ENCODE measurements around the gene PTAFR. TPM values are rescaled to one million over a fixed set of nuclear protein-coding genes. Genes with fewer than 3 reads are reported as not detected.

PTAFR gene
- total and polyA plus RNA-seq, 2 donors (not counting 1 experiment from before 2014, with no cell fraction given), result under 0.01 to 0.25 TPM

GRCh38 chr1:28208818-28209441, 32.4 kb upstream of the PTAFR start:
- Histone ChIP-seq H3K9ac (ENCODE audit: insufficient read depth, low read length) (no peak overlapping the region), H3K4me3 (replicated peaks in 1 of 4; ENCODE audit: control extremely low read depth in 1 of 4, insufficient read depth in 1 of 4, low read depth in 3 of 4, low read length in 4 of 4) (no peak overlapping the region), H3K36me3 (ENCODE audit: control insufficient read depth, insufficient read depth, low read length) (peaks cover 4% of the 10 kb centered on the region), H3K27me3 (ENCODE audit: control insufficient read depth, insufficient read depth, low read length) (no peaks in the 10 kb centered on the region), H2AFZ (ENCODE audit: low read length) (no peak overlapping the region), H3K9me3 (ENCODE audit: control insufficient read depth, insufficient read depth, low read depth, low read length) (no peaks in the 10 kb centered on the region), H4K20me1 (ENCODE audit: control insufficient read depth, extremely low read depth, insufficient read depth, low read length) (no peaks in the 10 kb centered on the region), H3K79me2 (ENCODE audit: control insufficient read depth, insufficient read depth, low read length) (no peaks in the 10 kb centered on the region), H3K4me1 (ENCODE audit: control insufficient read depth, extremely low read depth, insufficient read depth, low read length) (no peaks in the 10 kb centered on the region), H3K4me2 (ENCODE audit: extremely low read depth, insufficient read depth, low read length) (no peak overlapping the region), H3K27ac (ENCODE audit: insufficient read depth, low read length) (no peak overlapping the region)
- DNase-seq (ENCODE audit: low read depth in 2 of 2), result peak; percentile 60 to 77
- peak; percentile 79 to 80 for TF ChIP-seq CTCF (conservative IDR thresholded peaks at IDR 0.05 in 1 of 2, IDR thresholded peaks at IDR 0.05 in 1 of 2; ENCODE audit: low read depth in 1 of 2, low read length in 2 of 2)
- no peak for TF ChIP-seq EZH2 (IDR thresholded peaks at IDR 0.05; ENCODE audit: low read length, missing control alignments)

- H3K36me3 ChIP-seq (ENCODE audit: control insufficient read depth, insufficient read depth, low read length), result peaks cover 5% of the 10 kb centered on the region
- no peaks in the 10 kb centered on the region for H3K9me3 ChIP-seq (ENCODE audit: control insufficient read depth, insufficient read depth, low read depth, low read length)
- no peak overlapping the region for H3K4me2 ChIP-seq (ENCODE audit: extremely low read depth, insufficient read depth, low read length)
- H3K9ac ChIP-seq (ENCODE audit: insufficient read depth, low read length), result no peak overlapping the region
- no peak overlapping the region for H3K4me3 ChIP-seq (replicated peaks in 1 of 4; ENCODE audit: control extremely low read depth in 1 of 4, insufficient read depth in 1 of 4, low read depth in 3 of 4, low read length in 4 of 4)
- no peaks in the 10 kb centered on the region for H3K79me2 ChIP-seq (ENCODE audit: control insufficient read depth, insufficient read depth, low read length)
- no peaks in the 10 kb centered on the region for H4K20me1 ChIP-seq (ENCODE audit: control insufficient read depth, extremely low read depth, insufficient read depth, low read length)
- no peaks in the 10 kb centered on the region for H3K27me3 ChIP-seq (ENCODE audit: control insufficient read depth, insufficient read depth, low read length)
- no peak for TF ChIP-seq EZH2 (IDR thresholded peaks at IDR 0.05; ENCODE audit: low read length, missing control alignments)
- no peak for TF ChIP-seq CTCF (conservative IDR thresholded peaks at IDR 0.05 in 1 of 2, IDR thresholded peaks at IDR 0.05 in 1 of 2; ENCODE audit: low read depth in 1 of 2, low read length in 2 of 2)
- no peak overlapping the region for H2AFZ ChIP-seq (ENCODE audit: low read length)
- H3K27ac ChIP-seq (ENCODE audit: insufficient read depth, low read length), result no peak overlapping the region
- DNase-seq (ENCODE audit: low read depth in 2 of 2), result no peak
- no peaks in the 10 kb centered on the region for H3K4me1 ChIP-seq (ENCODE audit: control insufficient read depth, extremely low read depth, insufficient read depth, low read length)
Observed at GRCh38 chr1:28205243-28205642, 28.8 kb upstream of the PTAFR start.

GRCh38 chr1:28200234-28200873, 23.9 kb upstream of the PTAFR start:
- no peak for DNase-seq (ENCODE audit: low read depth in 2 of 2)
- no peaks in the 10 kb centered on the region for H3K9me3 ChIP-seq (ENCODE audit: control insufficient read depth, insufficient read depth, low read depth, low read length)
- no peaks in the 10 kb centered on the region for H3K27me3 ChIP-seq (ENCODE audit: control insufficient read depth, insufficient read depth, low read length)
- H3K4me2 ChIP-seq (ENCODE audit: extremely low read depth, insufficient read depth, low read length), result no peak overlapping the region
- H4K20me1 ChIP-seq (ENCODE audit: control insufficient read depth, extremely low read depth, insufficient read depth, low read length), result no peaks in the 10 kb centered on the region
- TF ChIP-seq CTCF (conservative IDR thresholded peaks at IDR 0.05 in 1 of 2, IDR thresholded peaks at IDR 0.05 in 1 of 2; ENCODE audit: low read depth in 1 of 2, low read length in 2 of 2), result no peak
- TF ChIP-seq EZH2 (IDR thresholded peaks at IDR 0.05; ENCODE audit: low read length, missing control alignments), result no peak
- no peak overlapping the region for H3K27ac ChIP-seq (ENCODE audit: insufficient read depth, low read length)
- no peak overlapping the region for H2AFZ ChIP-seq (ENCODE audit: low read length)
- no peak overlapping the region for H3K9ac ChIP-seq (ENCODE audit: insufficient read depth, low read length)
- peaks cover 12% of the 10 kb centered on the region for H3K36me3 ChIP-seq (ENCODE audit: control insufficient read depth, insufficient read depth, low read length)
- H3K79me2 ChIP-seq (ENCODE audit: control insufficient read depth, insufficient read depth, low read length), result no peaks in the 10 kb centered on the region
- H3K4me1 ChIP-seq (ENCODE audit: control insufficient read depth, extremely low read depth, insufficient read depth, low read length), result no peaks in the 10 kb centered on the region
- H3K4me3 ChIP-seq (replicated peaks in 1 of 4; ENCODE audit: control extremely low read depth in 1 of 4, insufficient read depth in 1 of 4, low read depth in 3 of 4, low read length in 4 of 4), result no peak overlapping the region
